GM18519 (cell line): ENCODE data around the gene TRIOBP.
"Not testable (repeated sequence)": the region's sequence is repeated elsewhere in the genome, so short reads cannot be mapped to it uniquely, and the experiment has no call there.

Source experiments
- ATAC-seq: cut with Tn5 transposase; IDR thresholded peaks from one replicate; pipeline ENCODE4 v1.9.1; 2021; ENCODE audit warnings: mild to moderate bottlenecking, moderate library complexity; ENCODE audit not compliant: unreplicated experiment, low FRiP score

Gene TRIOBP

GRCh38 chr22:37690901-37691504 is 5.8 kb upstream of the TRIOBP start:
- no peak for ATAC-seq

DNA sequence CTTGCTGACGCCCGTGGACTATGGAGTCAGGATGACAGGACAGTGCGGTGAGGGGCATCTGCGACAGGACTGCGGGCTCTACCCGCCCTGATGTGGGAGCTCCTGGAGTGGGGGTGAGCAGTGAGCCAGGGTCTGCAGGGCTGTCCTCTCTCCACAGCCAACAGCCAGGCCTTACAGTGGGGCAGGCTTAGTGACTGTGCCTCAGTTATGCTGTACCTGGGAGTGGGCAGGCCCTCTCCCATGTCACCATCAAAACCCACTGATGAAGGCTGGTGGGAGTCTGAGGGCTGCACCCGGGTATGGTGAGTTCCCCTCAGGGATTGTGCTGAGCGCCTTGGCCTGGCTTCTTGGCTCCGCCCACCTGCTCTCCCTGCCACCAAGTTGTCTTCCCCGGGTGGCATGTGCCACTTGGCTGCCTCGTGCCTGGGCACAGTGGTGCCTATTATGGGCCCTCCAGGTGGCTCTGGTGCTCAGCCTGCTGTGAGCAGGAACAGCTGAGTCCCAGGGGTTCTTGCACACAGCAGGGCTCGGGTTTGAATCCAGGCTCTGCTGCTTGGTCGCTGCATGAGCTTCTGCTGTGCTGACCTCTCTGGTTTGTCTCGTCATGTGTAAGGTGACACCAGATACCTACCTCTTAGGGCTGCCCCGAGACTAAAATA is 4.1 kb upstream of the TRIOBP start:
- ATAC-seq, result no peak

DNA sequence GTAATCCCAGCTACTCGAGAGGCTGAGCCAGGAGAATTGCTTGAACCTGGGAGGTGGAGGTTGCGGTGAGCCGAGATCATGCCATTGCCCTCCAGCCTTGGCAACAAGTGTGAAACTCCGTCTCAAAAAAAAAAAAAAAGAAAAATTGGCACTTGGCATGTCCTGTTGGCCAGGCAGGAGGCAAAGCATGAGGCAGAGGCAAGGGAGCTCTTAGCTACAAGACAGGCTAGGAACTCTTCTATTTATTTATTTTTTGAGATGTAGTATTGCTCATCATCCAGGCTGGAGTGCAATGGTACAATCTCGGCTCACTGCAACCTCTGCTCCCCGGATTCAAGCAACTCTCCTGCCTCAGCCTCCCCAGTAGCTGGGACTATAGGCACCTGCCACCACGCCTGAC is 2.7 kb upstream of the TRIOBP start:
- ATAC-seq, result not testable (repeated sequence)

- not testable (repeated sequence) for ATAC-seq
These were observed 590 bp upstream of the TRIOBP start for GRCh38 chr22:37696260-37696656.

GRCh38 chr22:37697538-37697835 is 639 bp downstream of the TRIOBP start:
- ATAC-seq, result no peak

GRCh38 chr22:37701141-37701786 is 4.4 kb downstream of the TRIOBP start:
- no peak for ATAC-seq

DNA sequence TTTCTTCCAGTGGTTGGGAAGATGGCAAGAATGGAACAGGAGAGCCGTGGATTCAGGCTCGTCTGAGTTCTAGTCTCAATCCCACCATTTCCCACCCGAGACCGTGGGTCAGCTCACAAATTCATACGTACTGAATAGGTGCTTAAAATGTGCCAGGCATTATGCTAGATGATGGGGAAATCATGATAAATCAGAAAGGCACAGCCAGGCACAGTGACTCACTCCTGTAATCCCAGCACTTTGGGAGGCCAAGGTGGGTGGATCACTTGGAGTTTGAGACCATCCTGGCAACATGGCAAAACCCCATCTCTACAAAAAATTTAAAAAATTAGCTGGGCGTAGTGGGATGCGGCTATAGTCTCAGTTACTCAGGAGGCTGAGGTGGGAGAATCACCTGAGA is 7.1 kb downstream of the TRIOBP start:
- no peak for ATAC-seq

DNA sequence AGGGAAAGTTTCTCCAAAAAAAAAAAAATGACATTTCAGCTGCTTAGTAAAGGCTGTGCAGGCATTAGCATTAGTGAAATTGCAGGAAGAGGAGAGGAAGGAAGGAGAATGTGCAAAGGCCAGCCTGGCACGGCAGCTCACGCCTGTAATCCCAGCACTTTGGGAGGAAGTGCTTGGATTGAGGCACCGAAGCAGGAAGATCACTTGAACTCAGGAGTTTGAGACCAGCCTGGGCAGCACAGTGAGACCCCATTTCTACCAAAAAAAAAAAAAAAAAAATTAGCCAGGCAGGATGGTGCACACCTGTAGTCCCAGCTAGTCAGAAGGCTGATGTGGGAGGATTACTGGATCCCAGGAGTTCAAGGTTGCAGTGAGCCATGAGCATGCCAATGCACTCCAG is 7.8 kb downstream of the TRIOBP start:
- no peak for ATAC-seq

DNA sequence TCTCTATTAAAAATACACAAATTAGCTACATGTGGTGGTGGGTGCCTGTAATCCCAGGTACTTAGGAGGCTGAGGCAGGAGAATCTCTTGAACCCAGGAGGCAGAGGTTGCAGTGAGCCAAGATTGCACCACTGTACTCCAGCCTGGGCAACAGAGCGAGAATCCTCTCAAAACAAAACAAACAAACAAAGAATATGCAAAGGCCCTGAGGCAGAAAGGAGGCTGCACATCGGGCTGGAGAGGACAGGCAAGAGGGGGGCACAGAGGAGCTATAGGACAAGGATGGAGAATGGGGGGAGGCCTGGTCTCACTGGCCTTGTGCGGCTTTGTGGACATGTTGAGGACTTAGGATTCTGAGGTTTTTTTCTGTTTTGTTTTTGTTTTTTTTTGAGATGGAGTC is 8.4 kb downstream of the TRIOBP start:
- ATAC-seq, result no peak

DNA sequence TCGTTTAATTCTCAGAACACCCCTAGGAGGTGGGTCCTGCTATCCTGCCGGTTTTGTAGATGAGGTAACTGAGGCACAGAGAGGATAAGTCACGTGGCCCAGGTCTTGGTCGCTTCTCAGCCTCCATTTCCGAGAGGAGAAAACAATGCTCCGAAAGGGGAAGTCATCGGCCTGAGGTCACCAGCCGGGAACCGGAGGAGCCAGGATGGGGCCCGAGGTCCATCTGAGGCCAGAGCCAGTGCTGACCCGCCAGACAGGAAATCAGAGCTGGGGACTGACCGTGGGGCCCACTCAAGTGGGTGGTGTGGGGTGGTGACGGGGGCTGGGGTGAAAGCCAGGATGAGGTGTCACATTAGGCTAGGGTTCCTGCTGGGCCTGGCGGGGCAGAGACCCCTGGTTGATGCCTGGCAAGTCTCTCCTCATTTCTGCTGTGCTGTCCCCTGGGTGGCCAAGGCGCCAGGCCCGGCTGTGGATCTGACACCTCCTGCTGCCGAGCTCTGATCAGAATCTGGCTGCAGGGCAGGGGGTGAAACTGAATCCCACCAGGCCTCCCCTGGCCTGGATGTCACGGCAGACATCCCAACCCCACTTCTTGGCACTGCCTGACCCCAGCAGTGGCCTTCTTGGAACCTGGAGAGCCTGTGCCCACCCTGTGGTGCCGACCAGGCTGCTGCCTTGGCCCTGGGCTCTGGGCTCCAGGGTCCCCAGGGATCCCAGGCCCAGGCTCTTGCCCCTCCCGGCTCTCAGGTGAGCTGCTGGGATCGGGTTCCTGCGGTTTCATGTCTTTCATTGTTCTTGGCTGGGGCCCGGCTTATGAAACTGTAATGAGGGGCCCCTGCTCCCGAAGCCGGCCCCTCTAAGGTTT is 12.0 kb downstream of the TRIOBP start:
- ATAC-seq, result no peak

GRCh38 chr22:37709445-37709765 is 12.6 kb downstream of the TRIOBP start:
- ATAC-seq, result no peak

DNA sequence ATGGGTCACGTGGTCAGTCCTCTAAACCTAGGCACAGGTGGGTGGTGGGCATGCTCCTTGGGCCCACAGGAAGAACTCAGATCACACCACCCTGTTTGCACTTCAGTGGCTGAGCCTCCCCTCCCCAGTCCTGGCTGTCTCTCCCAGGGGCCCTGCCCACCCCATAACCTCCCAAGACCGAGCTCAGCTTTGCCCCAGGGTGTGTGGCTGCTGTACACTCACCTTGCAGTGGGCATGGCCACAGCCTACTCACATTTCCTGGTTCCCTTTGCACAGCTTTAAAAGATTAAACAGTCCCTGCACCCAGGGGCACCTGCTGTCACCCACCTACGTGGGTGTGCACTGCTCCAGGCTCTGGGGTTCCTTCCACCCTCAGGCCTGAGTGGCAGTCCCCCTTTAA is 13.8 kb downstream of the TRIOBP start:
- no peak for ATAC-seq

DNA sequence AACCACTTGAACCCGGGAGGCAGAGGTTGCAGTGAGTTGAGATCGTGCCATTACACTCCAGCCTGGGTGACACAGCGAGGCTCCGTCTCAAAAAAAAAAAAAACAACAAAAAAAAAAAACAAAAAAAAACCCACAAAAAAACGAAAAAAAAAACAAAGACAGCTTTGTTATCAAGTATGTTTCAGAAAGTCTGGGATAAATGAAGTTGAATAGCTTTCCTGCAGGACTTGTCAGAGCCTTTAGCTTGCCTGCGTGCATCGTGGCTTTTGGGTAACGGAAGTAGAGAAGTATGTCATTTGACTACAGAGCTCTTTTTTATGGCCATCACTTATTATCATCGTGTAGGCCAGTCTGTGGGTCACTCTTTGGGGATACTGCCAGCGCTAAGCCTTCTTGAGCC is 14.6 kb downstream of the TRIOBP start:
- ATAC-seq, result no peak

DNA sequence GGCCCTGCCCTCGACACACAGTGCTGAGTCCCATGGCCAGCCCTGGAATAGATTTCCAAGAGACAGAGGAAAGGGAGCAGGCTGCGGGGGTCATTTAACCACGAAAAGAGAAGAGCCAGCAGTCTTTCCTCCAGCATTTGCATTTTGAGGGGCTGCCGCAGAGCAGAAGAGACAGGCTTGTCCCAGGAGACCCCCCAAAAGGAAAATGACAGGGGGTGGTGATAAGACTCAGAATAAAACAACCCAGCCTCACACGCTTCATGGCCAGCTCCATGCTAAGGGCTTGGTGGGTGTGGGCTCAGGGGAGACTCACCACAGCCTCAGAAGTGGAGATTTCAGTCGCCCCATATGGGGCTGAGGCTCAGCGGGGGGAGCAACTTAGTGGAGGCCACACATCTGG is 16.9 kb downstream of the TRIOBP start:
- ATAC-seq, result no peak

GRCh38 chr22:37714634-37715033 is 17.8 kb downstream of the TRIOBP start:
- no peak for ATAC-seq

DNA sequence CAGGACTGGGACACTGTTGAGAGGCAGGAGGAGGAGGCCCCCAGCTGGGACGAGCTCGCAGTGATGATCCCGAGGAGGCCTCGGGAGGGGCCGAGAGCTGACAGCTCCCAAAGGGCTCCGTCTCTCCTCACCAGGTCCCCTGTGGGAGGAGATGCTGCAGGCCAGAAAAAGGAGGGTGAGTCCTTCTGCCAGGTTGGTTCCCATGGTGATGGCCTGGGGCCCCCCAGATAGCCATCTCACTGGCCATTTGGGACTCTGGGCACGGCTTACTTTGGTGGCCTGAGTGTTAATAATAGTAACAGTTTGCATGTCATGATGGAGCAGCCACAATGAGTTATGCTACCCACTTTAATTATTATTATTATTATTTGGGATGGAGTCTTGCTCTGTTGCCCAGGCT is 18.9 kb downstream of the TRIOBP start:
- ATAC-seq, result no peak

- ATAC-seq, result no peak
These were observed 19.9 kb downstream of the TRIOBP start for GRCh38 chr22:37716708-37717107.

DNA sequence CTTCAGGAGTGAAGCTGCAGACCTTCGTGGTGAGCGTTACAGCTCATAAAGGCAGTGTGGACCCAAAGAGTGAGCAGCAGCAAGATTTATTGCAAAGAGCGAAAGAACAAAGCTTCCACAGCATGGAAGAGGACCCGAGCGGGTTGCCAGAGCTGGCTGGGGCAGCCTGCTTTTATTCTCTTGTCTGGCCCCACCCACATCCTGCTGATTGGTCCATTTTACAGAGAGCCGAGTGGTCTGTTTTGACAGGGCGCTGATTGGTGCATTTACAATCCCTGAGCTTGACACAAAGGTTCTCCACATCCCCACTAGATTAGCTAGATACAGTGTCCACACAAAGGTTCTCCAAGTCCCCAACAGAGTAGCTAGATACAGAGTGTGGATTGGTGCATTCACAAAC is 20.4 kb downstream of the TRIOBP start:
- not testable (repeated sequence) for ATAC-seq

GRCh38 chr22:37717746-37718305 is 21.0 kb downstream of the TRIOBP start:
- not testable (repeated sequence) for ATAC-seq

GRCh38 chr22:37725551-37726240 is 28.8 kb downstream of the TRIOBP start:
- no peak for ATAC-seq
